MM.1S (cell line): Measurements from ENCODE around the gene DDX3X.
"Not testable (repeated sequence)": the region's sequence is repeated elsewhere in the genome, so short reads cannot be mapped to it uniquely, and the experiment has no call there.

Experiments used
- DNase-seq: peaks from one replicate; pipeline ENCODE4 v3.0.0-alpha.2; 2015
- H2AFZ ChIP-seq: fragments of 300-600 bp; sonication (generic); 2 replicates; pipeline ENCODE4 v1.6.0; 2016; ENCODE audit warnings: antibody characterized with exemption, low read length
- H3F3A ChIP-seq: fragments of 300-600 bp; sonication (generic); 2 replicates; pipeline ENCODE4 v1.6.1; 2016; ENCODE audit warnings: mild to moderate bottlenecking, antibody characterized with exemption, low read length, moderate library complexity, mixed read lengths; ENCODE audit not compliant: insufficient read depth
- H3K27ac ChIP-seq: fragments of 300-600 bp; sonication (generic); 2 replicates; pipeline ENCODE4 v1.5.1; 2016; ENCODE audit warnings: mild to moderate bottlenecking, low read length
- H3K27me3 ChIP-seq: fragments of 300-600 bp; sonication (generic); replicated peaks from 2 replicates; pipeline ENCODE4 v1.6.0; 2016; ENCODE audit warnings: low read length; ENCODE audit not compliant: insufficient read depth
- H3K36me3 ChIP-seq: fragments of 300-600 bp; sonication (generic); replicated peaks from 2 replicates; pipeline ENCODE4 v1.6.1; 2016; ENCODE audit warnings: mild to moderate bottlenecking, low read length, mixed read lengths; ENCODE audit not compliant: insufficient read depth
- H3K4me1 ChIP-seq: fragments of 300-600 bp; sonication (generic); 2 replicates; pipeline ENCODE4 v1.6.1; 2016; ENCODE audit warnings: low read length, mixed read lengths
- H3K4me2 ChIP-seq: fragments of 300-600 bp; sonication (generic); 2 replicates; pipeline ENCODE4 v1.6.0; 2016; ENCODE audit warnings: low read depth, low read length
- H3K4me3 ChIP-seq: fragments of 300-600 bp; sonication (generic); 2 replicates; pipeline ENCODE4 v1.5.1; 2016; ENCODE audit warnings: low read length, mixed read lengths
- H3K79me2 ChIP-seq: fragments of 300-600 bp; sonication (generic); 2 replicates; pipeline ENCODE4 v1.6.1; 2016; ENCODE audit warnings: mixed run types, low read length, mixed read lengths
- H3K9ac ChIP-seq: fragments of 300-600 bp; sonication (generic); 2 replicates; pipeline ENCODE4 v1.6.1; 2016; ENCODE audit warnings: low read length, mixed read lengths
- H3K9me2 ChIP-seq: fragments of 300-600 bp; sonication (generic); replicated peaks from 2 replicates; pipeline ENCODE4 v1.6.1; 2016; ENCODE audit warnings: mild to moderate bottlenecking, low read length, mixed read lengths; ENCODE audit not compliant: insufficient read depth
- H3K9me3 ChIP-seq: fragments of 300-600 bp; sonication (generic); replicated peaks from 2 replicates; pipeline ENCODE4 v1.6.1; 2016; ENCODE audit warnings: mild to moderate bottlenecking, low read length, mixed read lengths; ENCODE audit not compliant: insufficient read depth
- H4K20me1 ChIP-seq: fragments of 300-600 bp; sonication (generic); 2 replicates; pipeline ENCODE4 v1.6.1; 2016; ENCODE audit warnings: mild to moderate bottlenecking, low read length, moderate library complexity, mixed read lengths; ENCODE audit not compliant: insufficient read depth
- EZH2 ChIP-seq: fragments of 300-600 bp; sonication (generic); optimal IDR thresholded peaks from 2 replicates; pipeline ENCODE3; 2017; ENCODE audit warnings: low read depth, mild to moderate bottlenecking, antibody characterized with exemption, low read length, mixed read lengths
- EZH2phosphoT487 ChIP-seq: fragments of 300-600 bp; sonication (generic); IDR thresholded peaks from 2 replicates; pipeline ENCODE4 v1.6.1; 2018; ENCODE audit warnings: antibody characterized with exemption, low read length
- TF ChIP-seq, protein P1 (sequence below): fragments of 300-600 bp; sonication (generic); IDR thresholded peaks from 2 replicates; pipeline ENCODE4 v1.5.1; 2016; ENCODE audit warnings: antibody characterized with exemption, low read length, mixed read lengths

DDX3X gene

GRCh38 chrX:41314204-41314603 lies 19.8 kb upstream of the DDX3X start:
- Histone ChIP-seq H3K27me3 (no peaks in the 10 kb centered on the region), H3K79me2 (no peaks in the 10 kb centered on the region), H3K4me1 (peaks cover 12% of the 10 kb centered on the region), H3K9ac (no peak overlapping the region; the same call in 1 of the 2 replicates), H2AFZ (no peak overlapping the region), H3K9me3 (no peaks in the 10 kb centered on the region), H3K9me2 (no peaks in the 10 kb centered on the region), H3K27ac (peak overlapping the region; percentile 78), H3F3A (0 out of 2 replicates have a peak, but pooled peaks cover 14% of the 10 kb centered on the region), H3K4me3 (no peak overlapping the region), H3K36me3 (no peaks in the 10 kb centered on the region), H3K4me2 (peak overlapping the region; percentile 18; the same call in 1 of the 2 replicates), H4K20me1 (no peaks in the 10 kb centered on the region)
- no peak for TF ChIP-seq EZH2
- TF ChIP-seq EZH2phosphoT487: no peak
- TF ChIP-seq, protein P1, sequence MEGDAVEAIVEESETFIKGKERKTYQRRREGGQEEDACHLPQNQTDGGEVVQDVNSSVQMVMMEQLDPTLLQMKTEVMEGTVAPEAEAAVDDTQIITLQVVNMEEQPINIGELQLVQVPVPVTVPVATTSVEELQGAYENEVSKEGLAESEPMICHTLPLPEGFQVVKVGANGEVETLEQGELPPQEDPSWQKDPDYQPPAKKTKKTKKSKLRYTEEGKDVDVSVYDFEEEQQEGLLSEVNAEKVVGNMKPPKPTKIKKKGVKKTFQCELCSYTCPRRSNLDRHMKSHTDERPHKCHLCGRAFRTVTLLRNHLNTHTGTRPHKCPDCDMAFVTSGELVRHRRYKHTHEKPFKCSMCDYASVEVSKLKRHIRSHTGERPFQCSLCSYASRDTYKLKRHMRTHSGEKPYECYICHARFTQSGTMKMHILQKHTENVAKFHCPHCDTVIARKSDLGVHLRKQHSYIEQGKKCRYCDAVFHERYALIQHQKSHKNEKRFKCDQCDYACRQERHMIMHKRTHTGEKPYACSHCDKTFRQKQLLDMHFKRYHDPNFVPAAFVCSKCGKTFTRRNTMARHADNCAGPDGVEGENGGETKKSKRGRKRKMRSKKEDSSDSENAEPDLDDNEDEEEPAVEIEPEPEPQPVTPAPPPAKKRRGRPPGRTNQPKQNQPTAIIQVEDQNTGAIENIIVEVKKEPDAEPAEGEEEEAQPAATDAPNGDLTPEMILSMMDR: no peak; the same call in 1 of the 2 replicates
- DNase-seq: peak; percentile 84

DNA sequence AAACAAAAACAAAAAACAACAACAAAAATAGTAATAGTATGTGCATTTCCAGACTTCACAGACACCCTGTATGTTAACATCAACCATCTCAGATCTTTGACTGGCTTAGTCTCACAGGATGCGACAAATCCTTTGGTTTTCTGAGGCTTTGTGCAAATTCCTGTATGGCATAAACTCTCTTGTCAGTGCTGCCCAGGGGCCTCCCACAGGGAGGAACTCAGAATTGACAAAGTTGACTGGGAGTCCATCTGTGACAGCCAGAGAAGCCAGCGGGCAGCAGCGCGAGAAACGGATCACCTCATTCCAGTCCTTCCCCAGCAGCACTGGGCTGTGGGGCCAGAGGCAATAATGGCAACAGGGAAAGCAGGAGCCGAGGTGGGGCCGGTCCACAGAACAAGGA lies 19.1 kb upstream of the DDX3X start:
- Histone ChIP-seq H3K27me3 (no peaks in the 10 kb centered on the region), H3K79me2 (no peaks in the 10 kb centered on the region), H3K4me2 (peak overlapping the region; percentile 18; the same call in 1 of the 2 replicates), H3K9me3 (no peaks in the 10 kb centered on the region), H3F3A (0 out of 2 replicates have a peak, but pooled peaks cover 14% of the 10 kb centered on the region), H3K4me1 (peaks cover 12% of the 10 kb centered on the region), H3K9ac (no peak overlapping the region; the same call in 1 of the 2 replicates), H4K20me1 (no peaks in the 10 kb centered on the region), H2AFZ (no peak overlapping the region), H3K4me3 (no peak overlapping the region), H3K36me3 (no peaks in the 10 kb centered on the region), H3K9me2 (no peaks in the 10 kb centered on the region), H3K27ac (peak overlapping the region; percentile 78; the same call in 1 of the 2 replicates)
- TF ChIP-seq EZH2 (no peak), EZH2phosphoT487 (no peak)
- TF ChIP-seq, protein P1: no peak
- no peak for DNase-seq

- not testable (repeated sequence) for H3K27ac ChIP-seq, H3K4me3 ChIP-seq, H3K27me3 ChIP-seq, H3K9me2 ChIP-seq, H3K9me3 ChIP-seq, H3K9ac ChIP-seq, H3K36me3 ChIP-seq, DNase-seq, H3K79me2 ChIP-seq, H3K4me2 ChIP-seq, H2AFZ ChIP-seq, H4K20me1 ChIP-seq
- 0 out of 2 replicates have a peak, but pooled peaks cover 14% of the 10 kb centered on the region for H3F3A ChIP-seq
- peaks cover 12% of the 10 kb centered on the region for H3K4me1 ChIP-seq
These were observed 17.7 kb upstream of the DDX3X start for GRCh38 chrX:41316266-41316665.

DNA sequence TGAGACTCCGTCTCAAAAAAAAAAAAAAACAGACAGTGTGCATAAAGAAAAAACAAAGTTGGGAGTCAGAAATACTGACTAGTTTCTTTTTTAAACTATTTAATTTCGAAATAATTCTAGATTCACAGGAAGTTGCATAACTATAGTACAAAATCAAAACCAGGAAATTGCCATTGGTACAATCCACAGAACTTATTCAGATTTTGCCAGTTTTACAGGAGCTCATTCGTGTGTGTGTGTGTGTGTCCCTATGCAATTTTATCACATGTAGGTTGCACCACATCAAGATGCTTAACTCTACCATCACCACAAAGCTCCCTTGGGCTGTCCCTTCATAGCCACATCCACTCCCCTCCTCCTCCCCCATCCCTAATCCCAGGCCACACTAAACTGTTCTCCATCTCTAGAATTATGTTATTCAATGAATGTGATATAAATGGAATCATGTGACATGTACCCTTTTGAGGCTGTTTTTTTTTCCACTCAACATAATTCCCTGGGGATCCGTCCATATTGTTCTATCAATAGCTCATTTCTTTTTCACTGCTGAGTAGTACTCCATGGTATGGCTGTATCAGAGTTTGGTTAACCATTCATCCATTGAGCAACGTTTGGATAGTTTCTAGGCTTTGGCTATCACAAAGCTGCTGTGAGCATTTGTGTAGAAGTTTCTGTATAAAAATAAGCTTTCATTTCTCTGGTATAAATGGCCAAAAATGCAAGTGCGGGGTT lies 16.3 kb upstream of the DDX3X start:
- Histone ChIP-seq H3K36me3 (no peaks in the 10 kb centered on the region), H3K4me1 (peaks cover 12% of the 10 kb centered on the region), H3K9me2 (no peaks in the 10 kb centered on the region), H3K4me2 (no peak overlapping the region), H3K27ac (no peak overlapping the region), H3K27me3 (no peaks in the 10 kb centered on the region), H3F3A (0 out of 2 replicates have a peak, but pooled peaks cover 14% of the 10 kb centered on the region), H3K9ac (no peak overlapping the region), H3K79me2 (no peaks in the 10 kb centered on the region), H3K4me3 (no peak overlapping the region), H3K9me3 (no peaks in the 10 kb centered on the region), H4K20me1 (no peaks in the 10 kb centered on the region), H2AFZ (no peak overlapping the region)
- TF ChIP-seq, protein P1: no peak
- TF ChIP-seq EZH2 (no peak), EZH2phosphoT487 (no peak)
- DNase-seq: no peak
